CD4-positive, alpha-beta T cell treated with Interleukin-15 for 1 hour (primary cell): ENCODE data around the gene CHD1.

ENCODE experiments used
- DNase-seq: peaks from one replicate; pipeline ENCODE4 v3.0.0-alpha.2; 2020

Gene CHD1

GRCh38 chr5:98804066-98804465 is 124.7 kb downstream of the CHD1 start:
- no peak for DNase-seq
